SJCRH30 (cell line): ENCODE data around the gene RNF223. TPM values are rescaled to one million over a fixed set of nuclear protein-coding genes. Genes with fewer than 3 reads are reported as not detected.
"Not testable (repeated sequence)": the region's sequence is repeated elsewhere in the genome, so short reads cannot be mapped to it uniquely, and the experiment has no call there.

ENCODE experiments used
- DNase-seq, 2 experiments: peaks; one replicate each; pipeline ENCODE4 v3.0.0-alpha.2; 2015 to 2020
- H3K27ac ChIP-seq: fragments of 250-450 bp; sonication (Bioruptor Pico); 2 replicates; pipeline ENCODE4 v1.5.1; 2020; ENCODE audit warnings: mild to moderate bottlenecking, moderate library complexity
- H3K27me3 ChIP-seq: fragments of 250-450 bp; sonication (Bioruptor Pico); 2 replicates; pipeline ENCODE4 v1.5.1; 2020; ENCODE audit warnings: mild to moderate bottlenecking, moderate library complexity
- H3K36me3 ChIP-seq: fragments of 250-450 bp; sonication (Bioruptor Pico); 2 replicates; pipeline ENCODE4 v1.5.1; 2020; ENCODE audit warnings: mild to moderate bottlenecking, moderate library complexity
- H3K4me1 ChIP-seq: fragments of 250-450 bp; sonication (Bioruptor Pico); 2 replicates; pipeline ENCODE4 v1.5.1; 2020; ENCODE audit warnings: mild to moderate bottlenecking, moderate library complexity
- H3K4me3 ChIP-seq: fragments of 250-450 bp; sonication (Bioruptor Pico); 2 replicates; pipeline ENCODE4 v1.5.1; 2020; ENCODE audit warnings: mild to moderate bottlenecking, moderate library complexity
- H3K9me3 ChIP-seq: fragments of 250-450 bp; sonication (Bioruptor Pico); replicated peaks from 2 replicates; pipeline ENCODE4 v1.5.1; 2020; ENCODE audit warnings: mild to moderate bottlenecking, moderate library complexity
- total RNA-seq: library from RNA; depleted of rRNA; stranded (reverse); fragments of >200 nt; shearing (Covaris generic); gene quantifications from 2 replicates; pipeline ENCODE4 v1.2.3, GENCODE V29; 2014

RNF223 gene
- total RNA-seq, 1 experiment from 2014 or later: not detected

DNA sequence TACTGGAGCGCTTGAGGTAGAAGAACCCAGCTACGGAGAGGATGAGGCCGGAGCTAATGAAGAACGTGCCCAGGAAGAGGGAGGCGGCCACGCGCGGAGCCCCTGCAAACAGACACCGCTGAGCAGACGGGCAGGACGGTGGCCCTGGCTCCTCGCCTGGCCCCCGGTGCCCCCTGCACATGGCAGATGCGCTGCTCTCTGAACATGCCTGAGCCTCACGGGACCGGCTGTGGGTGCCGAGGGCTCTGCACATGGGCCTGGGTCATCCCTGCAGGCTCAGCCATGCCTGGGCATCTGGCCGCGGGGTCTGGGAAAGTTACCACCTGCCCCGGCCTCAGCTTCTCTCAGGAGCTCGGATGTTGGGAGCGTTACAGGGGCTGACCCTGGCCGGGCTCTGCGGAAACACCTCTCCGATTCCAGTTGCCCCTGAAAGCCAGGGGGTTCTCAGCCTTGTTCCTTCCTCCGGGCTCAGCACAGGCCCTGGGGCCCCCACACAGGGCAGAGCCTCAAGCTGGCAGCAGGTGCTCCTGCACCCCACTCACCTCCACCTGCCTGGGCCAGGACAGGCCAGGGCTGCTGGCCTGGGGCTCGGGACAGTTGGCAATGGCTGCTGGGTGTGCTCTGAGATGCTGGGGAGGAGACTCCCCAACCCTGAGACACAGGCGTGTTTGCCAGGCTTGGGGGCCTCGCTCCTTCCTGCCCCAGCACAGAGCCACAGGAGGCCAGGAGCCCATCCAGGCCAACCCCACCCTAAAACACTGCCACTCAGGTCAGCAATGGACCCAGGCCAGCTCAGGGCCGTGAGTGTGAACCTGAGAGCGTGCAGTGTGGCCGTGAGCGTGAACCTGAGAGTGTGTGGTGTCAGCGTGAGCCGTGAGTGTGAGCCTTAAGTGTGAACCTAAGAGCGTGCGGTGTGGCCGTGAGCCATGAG is 12.1 kb upstream of the RNF223 start:
- Histone ChIP-seq H3K27ac (no peak overlapping the region), H3K27me3 (no peaks in the 10 kb centered on the region), H3K4me1 (no peaks in the 10 kb centered on the region), H3K9me3 (no peaks in the 10 kb centered on the region), H3K36me3 (no peaks in the 10 kb centered on the region), H3K4me3 (no peak overlapping the region)
- DNase-seq: no peak

DNA sequence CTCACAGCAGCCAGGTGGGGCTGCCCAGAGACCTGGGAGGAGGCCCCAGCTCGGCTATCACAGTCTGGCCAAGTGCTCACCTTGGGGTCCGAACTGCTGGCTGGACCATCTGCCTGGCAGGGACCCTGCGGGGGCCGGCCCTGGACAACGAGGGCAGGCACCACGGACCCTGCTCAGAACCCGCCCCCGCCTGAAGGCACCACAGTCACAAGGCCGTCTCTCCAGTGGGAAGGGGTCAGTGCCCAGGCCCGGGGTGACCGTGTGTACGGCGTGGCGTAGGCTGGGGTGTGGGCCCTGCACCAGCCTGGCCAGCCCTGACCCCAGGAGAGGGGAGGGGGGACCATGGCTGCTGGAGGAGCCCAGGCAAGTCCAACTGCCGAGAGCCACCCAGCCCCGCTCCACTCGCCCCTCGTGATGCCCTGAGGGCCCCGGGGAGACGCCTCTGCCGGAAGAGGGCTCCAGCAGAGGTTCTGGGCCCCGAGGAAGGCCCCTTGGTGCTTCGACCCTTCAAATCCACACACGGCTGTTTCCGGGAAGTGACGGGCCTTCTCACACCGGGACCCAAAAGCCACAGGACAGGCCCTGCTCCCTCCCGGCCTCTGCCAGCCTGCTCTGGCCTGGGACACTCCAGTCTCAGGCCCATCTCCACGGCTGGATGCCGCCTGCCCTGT is 11.2 kb upstream of the RNF223 start:
- DNase-seq: no peak

DNA sequence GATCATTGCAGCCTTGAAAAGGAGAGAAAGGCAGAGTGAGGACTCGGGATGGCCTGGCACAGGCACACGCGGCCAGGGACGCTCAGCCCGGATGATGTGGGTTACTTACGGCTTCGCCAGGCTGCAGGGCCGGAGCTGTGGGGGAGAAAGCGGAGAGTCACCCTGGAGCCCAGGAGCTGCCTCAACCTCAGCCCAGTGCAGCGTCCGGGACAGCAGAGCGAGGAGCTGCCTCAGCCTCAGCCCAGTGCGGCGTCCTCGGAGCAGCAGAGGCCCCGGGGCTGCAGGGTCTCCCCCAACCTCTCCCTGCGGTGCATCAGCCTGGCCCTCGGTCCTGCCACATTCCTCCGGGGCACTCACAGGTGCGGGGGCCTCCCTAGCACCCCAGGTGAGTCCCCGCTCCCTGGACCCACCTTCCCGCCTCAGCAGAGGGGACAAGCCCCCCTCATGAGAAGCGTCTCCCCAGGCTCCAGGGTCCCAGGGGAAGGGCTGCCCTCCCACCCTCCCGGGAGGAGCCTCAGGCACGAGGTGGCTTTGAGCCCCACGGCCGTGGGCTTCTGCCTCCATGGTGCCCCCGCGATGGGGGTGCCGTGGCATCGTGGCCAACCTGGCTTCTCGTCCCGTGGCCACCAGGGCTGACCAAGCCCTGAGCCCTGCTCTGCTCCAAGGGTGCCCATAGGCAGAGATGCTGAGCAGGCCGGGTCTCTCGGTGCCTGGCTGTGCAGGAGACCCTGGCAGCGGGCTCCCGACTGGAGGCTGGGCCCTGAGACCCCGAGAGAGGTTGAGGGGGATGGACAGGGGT is 10.5 kb upstream of the RNF223 start:
- no peaks in the 10 kb centered on the region for H3K36me3 ChIP-seq
- H3K27me3 ChIP-seq: no peaks in the 10 kb centered on the region
- H3K4me3 ChIP-seq: no peak overlapping the region
- no peak overlapping the region for H3K27ac ChIP-seq
- DNase-seq: peak in 1 of 2 experiments; percentile 6
- H3K4me1 ChIP-seq: no peaks in the 10 kb centered on the region
- no peaks in the 10 kb centered on the region for H3K9me3 ChIP-seq

More for the DNA sequence above, 11.2 kb upstream of the RNF223 start:
- H3K9me3 ChIP-seq: no peaks in the 10 kb centered on the region
- H3K27ac ChIP-seq: no peak overlapping the region
- H3K4me1 ChIP-seq: no peaks in the 10 kb centered on the region
- no peak overlapping the region for H3K4me3 ChIP-seq
- no peaks in the 10 kb centered on the region for H3K36me3 ChIP-seq
- no peaks in the 10 kb centered on the region for H3K27me3 ChIP-seq

DNA sequence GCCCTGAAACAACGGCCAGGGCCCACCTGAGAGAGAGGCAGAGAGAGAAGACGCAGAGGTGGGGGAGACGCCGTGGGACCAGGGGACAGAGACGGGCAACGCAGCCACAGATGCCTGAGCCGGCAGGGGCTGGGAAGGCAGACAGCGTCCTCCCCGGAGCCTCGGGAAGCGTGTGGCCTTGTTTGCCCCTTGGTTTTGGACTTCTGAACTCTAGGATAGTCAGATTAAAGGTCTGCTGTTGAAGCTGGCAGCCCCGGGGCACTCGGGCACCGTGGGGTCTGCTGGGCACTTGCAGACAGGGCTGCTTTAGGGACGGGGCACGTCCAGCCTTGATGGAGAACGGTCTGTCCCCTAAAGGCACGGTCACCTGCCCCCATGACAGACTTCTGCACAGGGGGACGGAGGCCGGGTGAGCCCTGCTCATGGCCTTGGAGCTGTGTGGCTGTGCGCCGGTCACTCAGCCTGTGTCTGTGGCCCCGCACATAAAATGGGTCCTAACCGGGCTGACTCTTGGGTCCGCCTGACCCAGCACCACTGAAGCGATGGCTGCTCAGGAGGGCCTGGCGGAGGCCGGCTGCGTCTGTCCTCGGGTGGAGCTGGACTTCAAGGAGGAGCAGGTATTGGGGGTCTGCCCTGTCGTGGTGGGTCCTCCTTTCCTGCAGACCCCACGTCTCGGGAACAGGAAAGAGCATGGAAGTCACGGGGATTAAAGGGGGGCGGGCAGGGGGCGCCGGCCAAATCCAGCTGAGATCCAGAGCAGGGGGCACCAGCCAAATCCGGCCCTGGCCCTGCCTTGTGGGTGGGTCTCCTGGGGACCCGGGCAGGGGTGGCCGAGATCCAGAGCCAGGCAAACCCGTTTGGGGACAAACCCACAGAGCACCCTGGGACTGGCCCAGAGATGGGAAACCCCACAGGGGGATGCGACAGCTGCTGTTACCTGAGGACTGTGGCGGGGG is 9.6 kb upstream of the RNF223 start:
- Histone ChIP-seq H3K4me3 (no peak overlapping the region), H3K27ac (no peak overlapping the region), H3K27me3 (no peaks in the 10 kb centered on the region), H3K4me1 (no peaks in the 10 kb centered on the region), H3K36me3 (no peaks in the 10 kb centered on the region), H3K9me3 (no peaks in the 10 kb centered on the region)
- no peak for DNase-seq

DNA sequence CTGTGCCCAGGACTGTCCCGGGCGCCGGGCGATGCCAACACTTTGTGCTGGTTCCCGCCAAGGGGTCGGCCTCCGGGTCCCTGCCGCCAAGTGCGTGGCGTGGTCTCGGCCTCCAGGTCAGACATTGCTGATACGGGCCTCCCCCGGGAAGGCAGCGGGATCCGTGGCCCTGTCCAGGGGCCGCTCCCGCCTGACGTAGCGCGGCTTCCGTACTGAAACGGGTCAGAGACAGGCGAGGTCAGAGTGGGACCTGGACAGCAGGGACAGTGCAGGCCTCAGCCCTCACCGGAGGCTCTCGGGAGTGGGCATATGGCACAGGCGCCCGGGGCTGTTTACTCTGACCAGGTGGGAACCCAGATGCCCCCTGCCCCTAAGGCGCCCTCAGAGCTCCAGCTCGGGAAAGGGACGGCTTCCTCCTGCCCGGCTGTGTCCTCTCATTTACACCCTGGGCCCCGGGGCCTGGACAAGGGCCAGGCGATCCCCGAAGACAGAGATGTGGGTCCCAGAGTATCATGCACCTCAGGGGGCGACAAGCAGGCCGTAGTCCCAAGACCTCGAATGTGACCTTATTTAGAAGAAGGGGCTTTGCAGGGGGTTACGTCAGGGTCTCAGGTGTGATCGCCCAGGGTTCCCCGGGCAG is 8.8 kb upstream of the RNF223 start:
- Histone ChIP-seq H3K27me3 (no peaks in the 10 kb centered on the region), H3K9me3 (no peaks in the 10 kb centered on the region), H3K4me1 (no peaks in the 10 kb centered on the region), H3K27ac (no peak overlapping the region), H3K36me3 (no peaks in the 10 kb centered on the region), H3K4me3 (no peak overlapping the region)
- peak in 1 of 2 experiments; percentile 8 for DNase-seq

DNA sequence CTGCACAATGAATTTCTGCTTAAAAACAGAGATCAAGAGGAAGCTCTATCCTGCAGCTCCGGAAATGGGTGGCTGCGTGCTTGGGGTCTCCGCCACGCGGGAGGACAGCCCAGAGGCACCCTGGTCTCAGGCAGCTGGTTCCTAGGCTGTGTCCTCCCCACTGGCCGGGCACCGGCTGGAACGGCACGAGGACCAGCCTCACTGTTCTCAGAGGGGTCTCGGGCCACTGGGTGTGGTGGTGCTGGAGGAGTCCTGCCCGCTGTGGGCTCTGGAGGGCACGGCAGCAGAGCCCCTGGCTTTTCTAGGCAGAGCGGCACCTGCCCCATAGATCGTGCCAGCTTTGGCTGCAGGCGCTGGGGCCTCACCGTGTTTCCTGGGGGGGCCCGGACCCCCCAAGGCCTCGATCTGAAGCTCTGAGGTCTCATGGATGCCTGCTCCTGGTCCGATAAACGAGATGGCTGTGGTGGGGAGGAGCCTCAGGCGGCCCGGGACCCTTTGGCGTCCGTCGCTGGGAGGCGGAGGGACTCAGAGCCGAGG is 8.2 kb upstream of the RNF223 start:
- Histone ChIP-seq H3K36me3 (no peaks in the 10 kb centered on the region), H3K4me3 (no peak overlapping the region), H3K9me3 (no peaks in the 10 kb centered on the region), H3K27me3 (no peaks in the 10 kb centered on the region), H3K27ac (no peak overlapping the region), H3K4me1 (no peaks in the 10 kb centered on the region)
- DNase-seq: peak in 1 of 2 experiments; percentile 7

DNA sequence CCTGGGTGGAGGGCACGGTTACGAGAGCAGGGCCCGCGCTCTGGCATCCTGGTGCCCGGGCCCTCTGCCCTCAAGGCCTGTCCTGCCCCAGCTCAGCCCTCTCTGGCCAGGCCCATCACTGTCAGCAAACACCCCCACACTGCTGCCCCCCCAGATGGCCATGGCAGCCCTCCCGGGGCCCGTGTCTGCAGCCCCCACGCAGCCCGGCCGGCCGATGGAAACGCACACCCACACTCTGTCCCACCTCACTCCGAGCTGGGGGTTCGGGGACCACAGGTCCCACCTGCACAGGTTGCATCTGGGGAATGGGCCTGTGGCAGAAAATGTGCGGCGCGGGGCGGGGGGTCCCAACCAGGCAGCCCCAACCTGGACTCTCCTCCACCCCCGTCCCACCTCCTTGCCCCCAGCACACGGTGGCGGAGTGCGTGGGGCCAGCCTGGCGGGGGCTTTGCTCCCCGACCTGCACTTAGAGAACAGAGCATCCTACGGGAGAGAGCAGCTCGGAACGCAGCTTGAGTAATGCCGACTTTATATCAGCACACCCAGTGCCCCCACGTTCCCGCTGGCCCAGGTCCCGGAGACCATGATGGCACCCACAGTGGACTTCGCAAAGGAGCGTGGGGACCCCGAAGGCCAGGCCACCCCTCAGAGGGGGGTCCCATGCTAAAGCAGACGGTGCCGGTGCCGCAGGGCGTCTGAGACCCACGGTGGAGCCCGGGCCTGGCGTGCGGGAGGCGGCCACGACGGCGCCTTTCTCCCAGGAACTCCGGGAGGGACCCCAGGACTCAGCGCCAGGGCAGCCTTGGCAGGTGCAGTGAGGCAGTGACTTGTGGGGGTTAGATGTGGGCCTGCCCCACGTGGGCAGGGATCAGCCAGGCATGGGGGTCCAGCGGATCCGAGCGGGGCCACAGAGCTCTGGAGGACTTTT is 7.5 kb upstream of the RNF223 start:
- no peaks in the 10 kb centered on the region for H3K36me3 ChIP-seq
- no peaks in the 10 kb centered on the region for H3K27me3 ChIP-seq
- H3K9me3 ChIP-seq: no peaks in the 10 kb centered on the region
- no peaks in the 10 kb centered on the region for H3K4me1 ChIP-seq
- H3K4me3 ChIP-seq: no peak overlapping the region
- H3K27ac ChIP-seq: no peak overlapping the region
- DNase-seq: no peak

DNA sequence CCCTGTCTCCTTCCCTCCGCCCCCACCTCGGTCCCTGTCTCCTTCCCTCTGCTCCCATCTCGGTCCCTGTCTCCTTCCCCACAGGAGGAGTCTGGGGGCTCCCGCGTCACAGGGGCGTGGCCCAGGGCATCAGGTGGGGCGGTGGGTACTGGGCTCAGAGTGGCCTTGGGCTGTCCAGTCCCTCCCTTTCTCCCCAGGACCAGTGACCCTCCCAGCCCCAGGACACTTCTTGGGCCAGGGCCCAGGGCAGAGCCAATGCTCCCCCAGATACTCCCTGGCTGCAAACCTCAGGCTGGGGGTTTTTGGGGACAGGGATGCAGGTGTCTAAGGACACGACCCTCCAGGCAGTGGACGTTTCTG is 6.8 kb upstream of the RNF223 start:
- Histone ChIP-seq H3K27ac (no peak overlapping the region), H3K36me3 (no peaks in the 10 kb centered on the region), H3K27me3 (no peaks in the 10 kb centered on the region), H3K4me3 (no peak overlapping the region), H3K4me1 (no peaks in the 10 kb centered on the region), H3K9me3 (no peaks in the 10 kb centered on the region)
- DNase-seq: no peak

DNA sequence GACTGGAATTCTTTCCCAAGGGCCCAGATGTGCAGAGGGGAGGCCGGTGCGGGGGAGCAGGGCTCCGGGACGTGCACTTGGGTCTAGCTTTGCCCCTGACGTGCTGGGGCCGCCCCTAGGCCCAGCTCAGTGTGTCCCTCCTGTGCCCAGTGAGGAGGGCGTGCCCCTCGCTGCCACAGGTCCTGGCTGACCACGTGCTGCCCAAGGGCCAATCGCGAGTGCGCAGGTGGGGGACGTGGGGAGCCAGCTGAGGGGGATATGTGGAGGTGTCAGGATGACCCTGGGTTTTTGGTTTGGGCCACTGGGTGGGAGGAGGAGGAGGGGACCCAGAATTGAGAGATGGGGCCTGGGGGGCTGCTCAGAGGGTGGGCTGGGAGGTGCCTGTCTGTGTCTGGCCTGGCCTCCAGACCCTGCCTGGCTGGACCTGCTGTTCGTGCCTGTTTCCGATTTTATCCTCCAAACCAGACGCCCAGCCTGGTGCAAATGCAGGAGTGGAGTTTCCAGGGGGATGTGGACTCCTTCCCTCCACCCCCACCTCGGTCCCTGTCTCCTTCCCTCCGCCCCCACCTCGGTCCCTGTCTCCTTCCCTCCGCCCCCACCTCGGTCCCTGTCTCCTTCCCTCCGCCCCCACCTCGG is 6.1 kb upstream of the RNF223 start:
- Histone ChIP-seq H3K27me3 (peaks cover 1% of the 10 kb centered on the region), H3K27ac (peak overlapping the region; percentile 27), H3K9me3 (no peaks in the 10 kb centered on the region), H3K36me3 (no peaks in the 10 kb centered on the region), H3K4me1 (no peaks in the 10 kb centered on the region), H3K4me3 (peak overlapping the region; percentile 39)
- DNase-seq: peak; percentile 79 to 83

DNA sequence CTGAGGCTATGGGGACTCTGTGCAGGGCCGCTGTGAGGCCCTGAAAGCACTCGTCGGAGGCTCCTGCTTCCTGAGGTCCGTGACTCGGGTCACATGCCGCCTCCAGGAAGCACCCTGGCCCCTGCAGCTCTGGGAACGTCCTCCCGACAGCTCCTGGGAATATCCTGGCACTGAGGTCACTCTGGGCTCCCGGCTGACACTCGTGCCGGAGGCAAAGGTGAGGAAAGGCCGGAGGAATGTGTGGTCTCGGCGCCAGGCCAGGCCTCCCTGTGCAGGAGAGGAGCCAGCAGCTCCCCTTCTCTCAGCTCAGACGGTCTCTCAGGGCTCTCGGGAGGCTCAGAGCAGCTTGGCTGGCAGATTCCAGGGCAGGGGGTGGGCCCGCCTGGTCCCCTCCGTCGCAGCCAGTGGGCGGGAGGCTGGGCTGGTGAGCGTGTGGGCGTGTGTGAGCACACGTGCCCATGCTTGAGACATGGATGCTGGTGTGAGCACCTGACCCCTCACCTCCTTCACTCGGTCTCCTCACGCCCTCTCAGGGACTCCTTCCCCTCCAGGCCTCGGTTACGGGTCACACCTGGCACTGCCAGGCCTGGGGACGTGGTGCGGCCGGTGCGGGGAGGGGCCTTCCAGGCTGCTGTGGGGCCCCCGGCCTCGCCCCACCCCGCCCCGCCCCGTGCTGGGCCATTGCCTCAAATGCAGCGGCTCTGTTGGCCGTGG is 5.5 kb upstream of the RNF223 start:
- peak overlapping the region; percentile 27 for H3K27ac ChIP-seq
- H3K27me3 ChIP-seq: peaks cover 8% of the 10 kb centered on the region
- peak; percentile 85 to 94 for DNase-seq
- H3K9me3 ChIP-seq: no peaks in the 10 kb centered on the region
- no peaks in the 10 kb centered on the region for H3K36me3 ChIP-seq
- H3K4me1 ChIP-seq: no peaks in the 10 kb centered on the region
- H3K4me3 ChIP-seq: peak overlapping the region; percentile 39

DNA sequence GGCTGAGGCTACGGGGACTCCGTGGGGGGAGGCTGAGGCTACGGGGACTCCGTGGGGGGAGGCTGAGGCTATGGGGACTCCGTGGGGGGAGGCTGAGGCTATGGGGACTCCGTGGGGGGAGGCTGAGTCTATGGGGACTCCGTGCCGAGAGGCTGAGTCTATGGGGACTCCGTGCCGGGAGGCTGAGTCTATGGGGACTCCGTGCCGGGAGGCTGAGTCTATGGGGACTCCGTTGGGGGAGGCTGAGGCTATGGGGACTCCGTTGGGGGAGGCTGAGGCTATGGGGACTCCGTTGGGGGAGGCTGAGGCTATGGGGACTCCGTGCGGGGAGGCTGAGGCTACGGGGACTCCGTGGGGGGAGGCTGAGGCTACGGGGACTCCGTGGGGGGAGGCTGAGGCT is 3.3 kb upstream of the RNF223 start:
- not testable (repeated sequence) for DNase-seq, H3K4me3 ChIP-seq, H3K36me3 ChIP-seq, H3K4me1 ChIP-seq, H3K27ac ChIP-seq, H3K9me3 ChIP-seq
- H3K27me3 ChIP-seq: peaks cover 30% of the 10 kb centered on the region
